Measurements from ENCODE around the gene RRP8. TPM values are rescaled to one million over a fixed set of nuclear protein-coding genes. Genes with fewer than 3 reads are reported as not detected.

RRP8 gene
- total RNA-seq, 1 experiment from 2014 or later, result 16.0 TPM

DNA sequence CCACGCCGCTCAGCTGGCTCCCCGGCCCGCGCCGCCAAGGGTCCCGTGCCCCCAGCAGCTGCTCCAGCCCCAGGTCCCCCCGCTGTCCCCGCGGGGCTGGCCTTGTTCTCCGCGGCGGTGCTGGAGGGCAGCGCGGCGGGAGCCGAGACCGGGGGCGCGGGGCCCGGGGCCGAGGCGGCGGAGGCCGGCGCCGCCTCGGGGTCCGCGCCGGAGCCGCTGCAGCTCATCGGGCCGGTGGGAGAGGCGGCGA lies 8.5 kb upstream of the RRP8 start:
- peak overlapping the region in 1 of 3 experiments; percentile 61; a peak in 1 of 7 replicates for H3K27ac Mint-ChIP-seq
- Histone ChIP-seq H3K23me2 (ENCODE audit: insufficient read length, low read depth, low read length, poor library complexity, severe bottlenecking) (peaks cover 12% of the 10 kb centered on the region), H2BK120ac (ENCODE audit: low read depth, low read length, poor library complexity, severe bottlenecking) (no peak overlapping the region), H3K27ac (ENCODE audit: insufficient read length, low read depth, low read length) (no peak overlapping the region), H4K8ac (replicated peaks; ENCODE audit: insufficient read length, low read depth, low read length) (no peak overlapping the region), H2BK20ac (ENCODE audit: low read depth, low read length, poor library complexity, severe bottlenecking) (no peak overlapping the region), H2BK15ac (ENCODE audit: low read depth, low read length) (no peak overlapping the region), H3T11ph (ENCODE audit: low read length) (no peak overlapping the region), H2AK5ac (ENCODE audit: insufficient read length, low read length) (no peak overlapping the region), H3K9me3 (ENCODE audit: control insufficient read depth, low read depth, low read length) (no peaks in the 10 kb centered on the region), H3K27me3 (ENCODE audit: insufficient read depth, low read length) (no peaks in the 10 kb centered on the region), H2BK5ac (ENCODE audit: insufficient read length, low read length) (no peak overlapping the region), H3K4me2 (ENCODE audit: insufficient read depth, insufficient read length, low read length) (peak overlapping the region; percentile 76), H3K9ac (ENCODE audit: extremely low read depth, insufficient read length, low read length) (peak overlapping the region; percentile 75), H3K4me1 (ENCODE audit: insufficient read depth, low read length) (no peaks in the 10 kb centered on the region), H4K20me1 (ENCODE audit: control insufficient read depth, insufficient read depth, insufficient read length) (no peaks in the 10 kb centered on the region), H2AFZ (ENCODE audit: low read length) (no peak overlapping the region), H3K18ac (ENCODE audit: insufficient read length, low read depth, low read length) (peak overlapping the region; percentile 84), H3K79me1 (ENCODE audit: insufficient read depth, low read depth, low read length, poor library complexity, severe bottlenecking) (no peaks in the 10 kb centered on the region), H4K91ac (ENCODE audit: insufficient read length, low read depth, low read length) (no peak overlapping the region), H3K56ac (ENCODE audit: insufficient read length, low read depth, low read length) (no peak overlapping the region), H4K5ac (ENCODE audit: insufficient read length, low read depth, low read length) (no peak overlapping the region), H3K14ac (ENCODE audit: insufficient read depth, low read length) (peak overlapping the region; percentile 87; the same call in 1 of the 2 replicates), H3K23ac (ENCODE audit: insufficient read length, low read depth, low read length) (no peak overlapping the region), H3K79me2 (ENCODE audit: insufficient read depth, low read length) (no peaks in the 10 kb centered on the region), H2BK12ac (ENCODE audit: insufficient read length, low read depth, low read length) (no peak overlapping the region), H3K4ac (ENCODE audit: low read depth, low read length) (no peak overlapping the region)
- no peaks in the 10 kb centered on the region for H3K9me3 Mint-ChIP-seq
- peak overlapping the region; percentile 83 to 88 for H3K4me3 Mint-ChIP-seq
- no CpG with 5 or more reads among the region's 36 CpGs for WGBS (ENCODE audit: extremely low coverage, insufficient read length, low lambda C conversion rate)
- peaks cover 33 to 62% (median 55%) of the 10 kb centered on the region in 3 experiments; a peak in 6 of 7 replicates for H3K36me3 Mint-ChIP-seq (ENCODE audit: insufficient read depth in 1 of 3, low read depth in 3 of 3)
- DNase-seq, result no peak
- peaks cover 15% of the 10 kb centered on the region in 2 experiments for H3K4me1 Mint-ChIP-seq
- TF ChIP-seq, protein P1, sequence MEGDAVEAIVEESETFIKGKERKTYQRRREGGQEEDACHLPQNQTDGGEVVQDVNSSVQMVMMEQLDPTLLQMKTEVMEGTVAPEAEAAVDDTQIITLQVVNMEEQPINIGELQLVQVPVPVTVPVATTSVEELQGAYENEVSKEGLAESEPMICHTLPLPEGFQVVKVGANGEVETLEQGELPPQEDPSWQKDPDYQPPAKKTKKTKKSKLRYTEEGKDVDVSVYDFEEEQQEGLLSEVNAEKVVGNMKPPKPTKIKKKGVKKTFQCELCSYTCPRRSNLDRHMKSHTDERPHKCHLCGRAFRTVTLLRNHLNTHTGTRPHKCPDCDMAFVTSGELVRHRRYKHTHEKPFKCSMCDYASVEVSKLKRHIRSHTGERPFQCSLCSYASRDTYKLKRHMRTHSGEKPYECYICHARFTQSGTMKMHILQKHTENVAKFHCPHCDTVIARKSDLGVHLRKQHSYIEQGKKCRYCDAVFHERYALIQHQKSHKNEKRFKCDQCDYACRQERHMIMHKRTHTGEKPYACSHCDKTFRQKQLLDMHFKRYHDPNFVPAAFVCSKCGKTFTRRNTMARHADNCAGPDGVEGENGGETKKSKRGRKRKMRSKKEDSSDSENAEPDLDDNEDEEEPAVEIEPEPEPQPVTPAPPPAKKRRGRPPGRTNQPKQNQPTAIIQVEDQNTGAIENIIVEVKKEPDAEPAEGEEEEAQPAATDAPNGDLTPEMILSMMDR (conservative IDR thresholded peaks at IDR 0.05), result no peak
- no peaks in the 10 kb centered on the region; the same call in 1 of the 2 replicates for H3K27me3 Mint-ChIP-seq (ENCODE audit: low read depth)
